ENCODE measurements around the gene TCFL5.

TCFL5 gene

DNA sequence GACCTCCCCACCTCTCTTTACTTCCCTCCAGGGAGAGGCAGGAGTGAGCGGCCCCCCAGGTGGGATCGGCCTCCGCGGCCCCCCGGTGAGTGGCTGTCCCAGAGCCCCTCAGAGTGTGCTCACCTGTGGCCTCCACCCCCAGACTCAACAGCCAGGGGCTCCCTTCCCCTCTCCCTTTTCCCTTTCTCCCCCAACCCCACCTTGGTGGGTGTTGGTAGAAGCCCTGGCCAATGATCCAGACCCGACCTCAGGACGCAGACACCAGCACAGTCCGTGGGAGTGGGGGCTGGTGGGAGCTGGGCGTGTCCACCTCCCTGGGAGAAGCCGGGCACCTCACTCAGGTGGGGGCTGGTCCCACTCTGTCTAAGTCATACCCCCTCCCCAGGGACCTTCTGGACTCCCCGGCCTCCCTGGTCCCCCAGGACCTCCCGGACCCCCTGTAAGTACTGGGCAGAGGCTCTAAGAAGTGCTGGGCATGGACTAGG lies 39.9 kb downstream of the TCFL5 start:
- DNase-seq (ENCODE audit: low spot score): no peak

DNA sequence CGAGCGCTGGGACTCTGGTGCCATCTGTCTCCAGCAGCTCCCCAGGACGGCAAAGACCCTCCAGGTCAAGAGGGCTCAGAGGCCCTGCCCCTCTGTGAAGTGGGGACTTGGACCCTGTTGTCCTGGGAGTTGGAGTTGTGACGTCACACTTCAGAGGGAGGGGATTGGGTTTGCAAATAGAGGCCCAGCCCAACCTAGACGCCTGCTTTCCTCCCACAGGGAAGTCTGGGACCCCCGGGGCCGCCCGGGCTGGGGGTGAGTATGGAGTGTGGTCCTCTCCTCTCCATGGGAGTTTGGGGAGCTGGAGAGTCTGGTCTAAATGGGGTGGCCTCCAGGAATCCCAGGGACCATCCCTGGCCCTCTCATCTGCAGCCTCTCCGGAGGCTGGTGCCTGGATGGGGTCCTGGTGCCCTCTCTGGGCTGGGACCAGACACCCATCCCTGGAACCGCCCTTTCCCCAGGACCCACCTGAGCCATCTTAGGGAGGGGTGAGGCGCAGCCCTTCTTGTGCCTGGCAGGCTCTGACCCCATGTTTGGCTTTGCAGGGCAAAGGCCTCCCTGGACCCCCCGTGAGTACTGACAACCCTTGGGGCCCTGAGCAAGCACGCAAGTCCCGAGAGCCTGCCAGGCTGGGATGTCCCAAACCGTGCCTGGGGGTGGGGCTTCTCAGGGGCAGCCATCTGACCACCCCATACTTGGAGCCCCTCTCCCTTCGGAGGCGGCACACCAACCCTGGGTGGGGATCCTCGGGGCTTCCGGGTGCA lies 40.5 kb downstream of the TCFL5 start:
- DNase-seq (ENCODE audit: low spot score): no peak

DNA sequence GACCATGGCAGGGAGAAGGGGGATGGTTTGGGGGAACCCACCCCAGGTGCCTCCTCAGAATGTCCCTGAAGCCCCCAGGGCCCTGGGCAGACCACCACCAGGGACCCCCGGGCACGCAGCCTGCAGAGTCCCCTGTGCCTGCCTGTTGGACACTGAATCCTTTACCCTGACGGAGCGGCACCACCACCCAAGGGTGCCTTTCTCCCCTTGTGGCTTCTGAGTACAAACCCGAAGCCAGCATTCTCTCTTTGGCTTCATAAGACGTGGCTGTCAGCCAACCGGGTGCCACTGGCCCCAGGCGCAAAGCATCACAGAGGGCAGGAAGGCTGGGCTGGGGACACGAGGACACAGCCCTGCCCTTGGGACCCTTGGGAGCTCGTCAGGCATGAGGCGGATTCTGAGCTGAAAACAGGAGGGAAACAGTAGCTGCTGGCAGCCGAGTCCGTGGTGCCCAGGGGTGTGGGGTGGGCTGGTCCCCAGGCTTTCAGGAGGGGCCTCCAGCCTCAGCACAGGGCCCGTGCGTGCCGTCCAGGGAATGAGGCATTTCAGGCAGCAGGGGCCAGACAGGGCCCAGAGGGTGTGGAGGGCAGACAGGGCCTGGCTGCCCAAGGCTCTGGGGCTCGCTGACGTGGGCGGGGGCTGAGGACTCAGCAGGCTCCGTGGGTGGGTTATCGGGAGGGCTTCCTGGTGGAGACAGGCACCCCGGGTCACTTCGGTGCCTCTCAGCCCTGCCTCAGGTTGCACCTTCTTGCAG lies 41.2 kb downstream of the TCFL5 start:
- DNase-seq (ENCODE audit: low spot score): no peak

DNA sequence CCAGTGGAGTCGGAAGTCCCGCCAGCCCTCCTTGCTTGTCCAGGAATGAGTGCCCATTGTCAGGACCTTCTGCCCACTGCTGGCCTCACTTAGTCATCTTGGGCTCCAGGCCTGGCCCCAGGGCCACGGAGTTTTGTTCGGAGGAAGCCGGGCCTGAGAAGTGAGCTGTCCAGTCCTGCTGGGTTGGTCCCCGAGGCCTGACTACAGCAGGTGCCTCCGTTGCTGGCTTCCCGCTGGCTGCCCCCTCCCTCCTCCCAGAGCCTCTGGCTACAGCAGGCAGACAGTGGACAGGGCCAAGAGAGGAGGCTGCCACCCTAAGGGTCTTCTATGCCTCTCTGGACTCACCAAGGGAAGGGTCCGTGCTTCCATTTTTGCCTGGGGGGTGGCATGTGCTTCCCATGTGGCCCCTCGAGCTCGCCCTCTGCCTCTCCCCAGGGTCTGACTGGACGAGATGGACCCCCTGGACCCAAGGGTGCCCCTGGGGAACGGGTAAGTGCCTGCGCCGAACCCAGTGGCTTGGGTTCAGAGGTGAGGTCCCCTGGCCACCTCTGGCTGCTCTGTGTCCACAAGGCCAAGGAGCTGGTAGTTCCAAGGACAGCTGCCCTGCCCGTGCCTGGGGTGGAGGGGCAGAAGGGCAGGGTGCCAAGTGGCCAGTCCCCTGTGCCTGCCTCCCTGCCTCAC lies 42.0 kb downstream of the TCFL5 start:
- DNase-seq (ENCODE audit: low spot score): no peak

DNA sequence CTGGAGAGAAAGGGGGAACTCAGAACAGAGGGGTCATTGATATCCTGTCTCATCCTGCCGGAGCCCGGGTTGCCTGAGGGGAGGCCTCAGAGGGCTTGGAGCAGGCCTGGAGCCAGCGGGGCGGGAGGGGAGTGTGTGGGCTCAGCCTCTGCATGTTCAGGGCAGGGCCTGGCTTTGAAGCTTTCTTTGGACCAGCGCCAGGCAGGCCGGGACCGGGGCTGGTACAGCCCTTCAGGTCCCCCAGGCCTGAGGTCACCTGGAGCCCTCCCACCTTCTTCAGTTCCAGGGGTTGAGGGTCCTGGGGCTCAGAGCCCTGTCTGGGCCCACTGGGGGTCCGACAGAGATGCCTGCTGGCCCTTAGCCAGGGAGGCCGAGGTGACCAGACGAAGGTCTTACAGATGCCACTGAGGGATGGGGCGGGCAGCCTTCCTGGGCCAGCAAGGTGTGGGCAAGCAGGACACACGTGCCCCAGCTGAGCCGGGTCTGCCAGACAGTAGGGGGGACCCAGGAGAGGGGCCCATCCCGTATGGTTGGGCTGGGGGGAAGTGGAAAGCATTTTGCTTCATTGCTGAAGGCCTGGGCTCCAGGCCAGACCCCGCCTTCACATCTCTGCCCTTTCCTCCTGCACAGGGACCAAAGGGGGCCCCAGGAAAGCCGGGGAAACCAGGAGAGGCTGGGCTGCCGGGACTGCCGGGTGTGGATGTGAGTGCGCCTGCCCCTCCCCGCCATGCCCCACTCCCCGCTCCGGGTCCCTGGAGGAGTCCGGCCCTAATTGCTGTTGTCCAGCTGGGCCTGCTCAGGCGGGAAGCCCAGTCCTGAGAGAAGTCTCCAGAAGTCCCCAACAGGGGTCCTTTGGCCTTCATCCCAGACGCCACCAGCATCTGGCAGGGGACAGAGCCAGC lies 42.8 kb downstream of the TCFL5 start:
- no peak for DNase-seq (ENCODE audit: low spot score)

DNA sequence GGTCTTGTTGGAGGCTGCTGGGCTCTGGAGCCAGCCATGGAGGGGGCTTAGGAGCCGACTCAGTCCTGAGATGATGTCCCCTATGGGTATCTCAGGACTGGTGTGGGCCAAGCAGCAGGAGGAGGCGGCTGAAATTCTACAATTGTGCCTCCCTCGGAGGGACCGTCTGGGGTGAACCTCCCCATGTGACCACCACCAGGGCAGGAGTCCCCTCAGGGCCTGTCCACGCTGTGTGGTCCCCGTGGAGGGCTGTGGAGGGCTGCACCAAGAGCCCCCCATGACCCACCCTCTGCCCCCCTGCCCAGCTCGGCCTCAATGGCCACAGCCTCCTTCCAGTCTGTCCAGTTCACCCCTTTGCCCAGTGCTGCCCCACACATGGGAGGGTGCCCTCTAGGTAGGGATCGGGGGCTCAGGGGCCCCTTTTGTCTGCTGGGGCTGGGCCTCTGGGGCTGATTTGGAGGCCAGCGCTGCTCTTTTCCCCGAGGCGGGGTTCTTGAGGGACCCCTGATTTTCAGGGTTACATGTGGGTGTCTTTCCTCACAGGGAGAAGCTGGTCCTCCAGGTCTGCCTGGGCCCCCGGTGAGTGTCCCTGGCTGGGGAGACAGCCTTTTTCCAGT lies 43.5 kb downstream of the TCFL5 start:
- no peak for DNase-seq (ENCODE audit: low spot score)

DNA sequence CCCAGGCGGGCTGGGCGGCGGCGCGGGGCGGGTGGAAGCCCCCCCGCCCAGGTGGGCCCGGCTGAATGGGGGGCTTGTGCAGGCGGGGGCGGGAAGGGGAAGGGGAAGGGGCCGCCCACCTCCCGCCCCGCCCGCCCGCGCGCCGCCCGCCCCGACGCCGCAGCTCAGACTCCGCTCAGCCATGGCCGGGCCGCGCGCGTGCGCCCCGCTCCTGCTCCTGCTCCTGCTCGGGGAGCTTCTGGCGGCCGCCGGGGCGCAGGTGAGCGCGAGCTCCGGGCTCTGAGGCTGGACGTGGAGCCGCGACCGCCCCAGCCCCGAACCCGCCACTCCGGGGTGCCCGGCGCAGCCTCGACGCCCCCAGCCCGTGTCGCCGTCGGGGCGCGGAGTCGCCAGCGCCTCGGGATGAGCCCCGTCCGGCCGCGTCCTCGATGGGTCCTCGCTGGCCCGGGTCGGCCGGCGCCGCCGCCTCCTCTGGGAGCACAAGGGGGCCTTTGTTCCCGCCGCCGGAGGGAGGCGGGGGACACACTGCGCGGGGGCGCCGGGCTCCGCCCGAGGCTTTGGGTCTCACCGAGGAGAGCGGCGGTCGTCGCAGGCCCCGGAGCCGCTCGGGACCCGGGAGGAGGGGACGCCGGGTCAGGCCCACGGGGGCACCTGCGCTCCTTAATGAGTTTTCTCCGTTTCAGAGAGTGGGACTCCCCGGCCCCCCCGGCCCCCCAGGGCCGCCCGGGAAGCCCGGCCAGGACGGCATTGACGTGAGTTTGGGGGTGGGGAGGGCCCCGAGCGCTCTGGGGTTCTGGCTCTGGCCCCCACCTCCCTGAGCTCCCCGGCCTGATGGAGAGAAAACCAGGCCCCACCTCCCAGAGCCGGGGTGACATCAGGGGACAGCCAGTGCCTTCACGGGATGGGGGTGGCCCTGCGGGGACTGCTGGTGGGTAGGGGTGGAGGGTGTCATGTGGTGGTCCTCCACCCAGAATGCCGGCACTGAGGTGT lies 44.4 kb downstream of the TCFL5 start, which contains the start of gene COL9A3:
Gene COL9A3, plus strand, starts transcription at position 167 of the 990 bp plus-strand sequence. Its CDS starts 15 bp downstream, at position 182.
- DNase-seq (ENCODE audit: low spot score): no peak

DNA sequence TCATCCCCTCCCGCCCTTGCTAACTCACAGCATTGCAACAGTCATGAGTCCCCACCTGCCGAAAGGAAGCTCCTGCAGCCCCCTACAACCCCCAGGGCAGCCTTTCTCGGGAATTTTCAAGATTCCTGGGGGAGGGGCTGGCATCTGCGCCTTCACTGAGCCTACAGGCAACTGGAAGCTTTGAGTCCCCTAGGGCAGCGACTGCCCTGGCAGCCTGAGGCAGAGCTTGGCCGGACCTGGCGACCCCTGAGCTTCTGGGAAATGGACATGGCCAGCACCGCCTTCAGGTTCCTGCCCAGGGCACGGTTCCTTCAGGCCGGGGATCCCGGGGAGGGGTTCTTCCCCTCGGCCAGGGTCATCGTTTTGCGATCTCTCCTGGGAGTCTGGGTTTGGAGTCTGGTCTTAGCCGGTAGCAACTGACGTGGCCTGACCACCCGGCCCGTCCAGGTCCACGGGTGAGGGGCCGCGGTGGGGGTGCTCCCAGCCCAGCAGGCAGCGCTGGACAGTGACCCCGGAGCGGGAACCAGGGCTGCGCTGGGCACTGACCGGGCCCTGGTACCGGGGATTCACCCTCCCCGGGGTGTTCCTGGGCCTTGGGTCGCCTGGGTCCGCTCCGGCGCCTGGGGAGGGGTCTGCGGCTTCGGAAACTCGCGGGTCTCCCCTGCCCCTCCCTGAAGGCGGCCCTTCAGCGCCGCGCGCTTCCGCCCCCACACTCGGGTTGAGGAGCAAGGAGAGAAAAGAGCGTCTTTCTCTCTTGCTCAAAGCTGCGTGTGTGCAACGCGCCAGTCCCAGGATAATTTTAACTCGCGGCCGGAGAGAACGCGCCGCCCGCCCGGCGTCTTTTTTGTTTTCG lies 45.4 kb downstream of the TCFL5 start:
- no peak for DNase-seq (ENCODE audit: low spot score)

DNA sequence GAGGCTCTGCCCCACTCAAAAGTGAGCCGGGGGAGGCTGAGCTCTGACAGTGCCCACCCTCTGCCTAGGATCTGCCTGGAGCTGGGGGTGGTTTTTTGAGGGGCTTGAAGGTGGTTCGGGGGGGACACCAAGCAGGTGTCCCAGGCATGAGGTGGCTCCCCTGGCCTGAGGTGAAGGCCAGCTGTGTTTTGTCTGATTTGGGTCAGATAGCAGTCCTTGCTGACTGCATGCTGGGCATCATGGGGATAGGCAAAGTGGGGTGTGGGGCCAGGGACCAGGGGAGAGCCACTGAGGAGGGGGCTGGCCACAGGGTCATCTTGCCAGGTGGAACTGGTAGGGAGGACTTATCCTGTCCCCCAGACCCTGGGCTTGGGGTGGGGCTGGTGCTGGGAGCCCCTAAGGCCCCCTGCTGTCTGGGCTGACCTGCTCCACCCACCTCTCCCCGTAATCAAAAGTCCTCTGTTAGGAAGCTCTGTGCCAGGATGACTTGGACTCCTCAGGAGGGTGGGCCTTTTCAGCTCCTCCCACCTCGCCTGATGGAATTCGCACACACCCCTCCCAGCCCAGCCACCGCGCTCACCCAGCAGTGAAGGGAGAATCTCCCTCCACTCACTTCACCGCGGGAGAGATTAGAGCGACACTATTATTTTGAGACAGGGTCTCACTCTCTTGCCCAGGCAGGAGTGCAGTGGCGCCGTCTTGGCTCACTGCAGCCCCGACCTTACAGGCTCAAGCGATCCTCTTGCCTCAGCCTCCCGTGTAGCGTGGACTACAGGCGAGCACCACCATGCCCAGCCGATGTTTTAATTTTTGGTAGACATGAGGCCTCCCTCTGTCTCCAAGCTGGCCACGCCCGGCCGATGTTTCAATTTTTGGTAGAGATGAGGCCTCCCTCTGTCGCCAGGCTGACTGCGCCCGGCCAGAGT lies 46.3 kb downstream of the TCFL5 start:
- DNase-seq (ENCODE audit: low spot score): no peak

DNA sequence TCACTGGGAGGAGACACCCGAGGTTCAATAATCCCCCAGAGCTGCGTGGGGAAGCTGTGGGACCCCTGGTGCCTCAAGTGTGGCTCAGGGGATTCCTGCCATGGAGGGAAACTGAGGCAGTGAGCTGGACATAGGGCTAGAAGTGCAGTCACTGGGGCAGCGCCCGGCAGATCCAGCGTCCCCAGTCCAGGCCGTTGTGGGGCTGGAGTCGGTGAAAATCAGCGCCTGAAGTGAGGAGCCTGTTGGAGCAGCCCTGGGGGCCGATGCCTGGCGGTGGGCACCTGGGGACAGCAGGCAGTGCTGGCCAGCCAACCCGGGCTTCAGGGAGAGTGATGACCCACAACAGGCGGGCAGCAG lies 46.9 kb downstream of the TCFL5 start:
- no peak for DNase-seq (ENCODE audit: low spot score)

DNA sequence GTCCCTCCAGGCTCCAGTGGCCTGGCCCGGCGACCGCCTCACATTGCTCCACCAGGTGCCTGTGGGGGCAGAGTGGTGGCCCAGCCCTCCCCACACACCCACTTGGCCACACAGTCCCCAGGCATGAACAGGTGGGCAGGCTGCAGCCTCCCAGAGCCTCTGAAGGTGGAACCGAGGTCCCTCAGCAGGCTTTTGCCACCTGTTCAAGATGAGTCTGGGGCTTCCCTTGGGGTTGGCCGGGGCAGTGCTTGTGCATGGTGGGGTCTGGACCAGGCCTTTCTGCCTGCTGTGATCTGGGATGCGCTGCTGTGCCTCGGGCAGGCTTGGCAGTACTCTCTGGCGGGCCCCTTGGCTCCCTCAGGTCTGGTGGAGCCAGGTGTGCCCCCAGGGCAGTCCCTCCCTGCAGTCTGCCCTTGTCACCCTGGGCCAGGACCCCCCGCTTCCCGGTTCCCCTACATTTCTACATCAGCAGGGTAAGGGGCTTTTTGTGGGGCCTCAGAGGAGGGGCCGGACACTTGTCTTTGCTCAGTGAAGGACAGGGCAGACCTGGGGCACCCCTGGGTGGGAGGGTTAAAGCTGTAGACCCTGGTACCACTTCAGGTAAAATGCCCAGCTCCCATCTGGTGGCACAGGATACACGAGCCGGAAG lies 47.4 kb downstream of the TCFL5 start:
- no peak for DNase-seq (ENCODE audit: low spot score)

DNA sequence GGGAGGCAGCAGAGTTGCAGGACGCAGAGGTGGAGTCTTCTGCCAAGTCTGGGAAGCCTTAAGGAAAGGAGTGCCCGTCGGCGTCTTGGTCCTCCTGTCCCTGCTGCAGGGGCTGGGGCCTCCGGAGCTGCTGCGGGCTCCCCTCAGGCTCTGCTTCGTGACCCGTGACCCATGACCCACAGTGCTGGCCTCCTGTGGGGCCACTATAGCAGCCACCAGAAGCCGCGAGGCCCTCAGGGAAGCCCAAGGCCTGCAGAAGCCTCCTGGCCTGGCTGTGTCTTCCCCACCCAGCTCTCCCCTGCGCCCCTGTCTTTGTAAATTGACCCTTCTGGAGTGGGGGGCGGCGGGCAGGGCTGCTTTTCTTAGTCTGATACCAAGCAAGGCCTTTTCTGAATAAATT lies 48.0 kb downstream of the TCFL5 start:
- DNase-seq (ENCODE audit: low spot score): no peak

DNA sequence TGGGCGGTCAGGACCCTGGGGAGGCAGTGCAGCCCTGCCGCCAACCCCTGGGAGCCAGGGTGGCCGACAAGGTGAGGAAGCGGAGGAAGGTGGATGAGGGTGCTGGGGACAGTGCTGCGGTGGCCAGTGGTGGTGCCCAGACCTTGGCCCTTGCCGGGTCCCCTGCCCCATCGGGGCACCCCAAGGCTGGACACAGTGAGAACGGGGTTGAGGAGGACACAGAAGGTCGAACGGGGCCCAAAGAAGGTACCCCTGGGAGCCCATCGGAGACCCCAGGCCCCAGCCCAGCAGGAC lies 48.8 kb downstream of the TCFL5 start:
- DNase-seq (ENCODE audit: low spot score): no peak

DNA sequence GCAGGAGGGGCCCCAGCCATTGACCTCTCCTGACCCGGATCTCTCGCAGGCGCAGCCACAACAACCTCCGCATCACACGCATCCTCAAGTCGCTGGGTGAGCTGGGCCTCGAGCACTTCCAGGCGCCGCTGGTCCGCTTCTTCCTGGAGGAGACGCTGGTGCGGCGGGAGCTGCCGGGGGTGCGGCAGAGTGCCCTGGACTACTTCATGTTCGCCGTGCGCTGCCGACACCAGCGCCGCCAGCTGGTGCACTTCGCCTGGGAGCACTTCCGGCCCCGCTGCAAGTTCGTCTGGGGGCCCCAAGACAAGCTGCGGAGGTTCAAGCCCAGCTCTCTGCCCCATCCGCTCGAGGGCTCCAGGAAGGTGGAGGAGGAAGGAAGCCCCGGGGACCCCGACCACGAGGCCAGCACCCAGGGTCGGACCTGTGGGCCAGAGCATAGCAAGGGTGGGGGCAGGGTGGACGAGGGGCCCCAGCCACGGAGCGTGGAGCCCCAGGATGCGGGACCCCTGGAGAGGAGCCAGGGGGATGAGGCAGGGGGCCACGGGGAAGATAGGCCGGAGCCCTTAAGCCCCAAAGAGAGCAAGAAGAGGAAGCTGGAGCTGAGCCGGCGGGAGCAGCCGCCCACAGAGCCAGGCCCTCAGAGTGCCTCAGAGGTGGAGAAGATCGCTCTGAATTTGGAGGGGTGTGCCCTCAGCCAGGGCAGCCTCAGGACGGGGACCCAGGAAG lies 49.3 kb downstream of the TCFL5 start:
- DNase-seq (ENCODE audit: low spot score): no peak

DNA sequence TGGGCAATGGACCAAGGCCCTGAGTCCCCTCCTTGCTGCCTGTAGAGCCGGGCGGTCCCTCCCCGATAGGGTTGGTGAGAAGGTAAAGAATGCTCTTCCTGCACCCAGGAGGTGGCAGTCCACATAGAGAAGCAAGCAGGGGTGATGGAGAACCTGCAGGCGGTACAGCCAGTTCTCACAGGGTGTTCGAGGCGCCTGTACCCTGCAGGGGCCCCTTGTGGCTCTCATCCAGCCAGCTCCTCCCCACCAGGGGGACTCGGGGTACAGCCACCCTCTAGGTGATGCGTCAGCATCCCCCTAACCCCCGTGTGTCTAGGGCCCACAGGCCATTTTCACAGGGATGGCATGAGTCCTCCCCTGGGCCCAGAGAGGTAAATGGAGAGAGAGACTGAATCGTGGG lies 49.9 kb downstream of the TCFL5 start:
- no peak for DNase-seq (ENCODE audit: low spot score)

DNA sequence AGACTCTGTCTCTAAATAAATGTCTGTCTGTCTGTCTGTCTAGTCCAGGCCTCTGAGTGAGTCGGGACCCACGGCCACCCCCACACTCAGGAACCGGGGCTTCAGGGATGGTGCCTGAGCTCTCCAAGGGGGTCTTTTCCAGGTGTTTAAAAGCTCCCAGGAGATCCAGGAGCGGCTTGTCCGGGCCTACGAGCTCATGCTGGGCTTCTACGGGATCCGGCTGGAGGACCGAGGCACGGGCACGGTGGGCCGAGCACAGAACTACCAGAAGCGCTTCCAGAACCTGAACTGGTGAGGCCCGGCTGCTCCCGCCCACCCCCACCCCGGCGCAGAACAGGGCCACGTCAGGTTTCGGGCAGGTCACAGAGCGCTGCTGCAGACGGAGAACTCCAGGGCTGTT lies 50.3 kb downstream of the TCFL5 start:
- no peak for DNase-seq (ENCODE audit: low spot score)

Measured in hematopoietic multipotent progenitor cell treated with erythropoietin and hydrocortisone succinate and interleukin-3 and kit ligand, for 17 days (in vitro differentiated cells).